GM19397 (cell line): ENCODE measurements around the gene RNFT1.
"Not testable (repeated sequence)": the region's sequence is repeated elsewhere in the genome, so short reads cannot be mapped to it uniquely, and the experiment has no call there.

ENCODE experiments used
- ATAC-seq: cut with Tn5 transposase; IDR thresholded peaks from one replicate; pipeline ENCODE4 v1.9.1; 2021; ENCODE audit warnings: mild to moderate bottlenecking, moderate library complexity; ENCODE audit not compliant: unreplicated experiment

RNFT1 gene

GRCh38 chr17:59930768-59931167, 33.8 kb downstream of the RNFT1 start:
- ATAC-seq, result not testable (repeated sequence)

GRCh38 chr17:59930121-59930520, 34.4 kb downstream of the RNFT1 start:
- not testable (repeated sequence) for ATAC-seq

- ATAC-seq, result not testable (repeated sequence)
Measured at GRCh38 chr17:59920637-59921036, 43.9 kb downstream of the RNFT1 start.

GRCh38 chr17:59916446-59916845, 48.1 kb downstream of the RNFT1 start:
- ATAC-seq, result no peak

- ATAC-seq, result no peak
Measured at GRCh38 chr17:59914274-59914854, 50.2 kb downstream of the RNFT1 start.

- no peak for ATAC-seq
Measured at GRCh38 chr17:59907467-59907866, 57.1 kb downstream of the RNFT1 start.

- no peak for ATAC-seq
Measured at GRCh38 chr17:59903455-59903854, 61.1 kb downstream of the RNFT1 start.
